Body of pancreas (tissue), 4 donors: ENCODE measurements around the gene SPCS2.

ENCODE experiments used
- POLR2A ChIP-seq, 3 donors: fragments of 450-650 bp; IDR thresholded peaks; one replicate each; pipeline ENCODE4 v1.6.1; 2016; ENCODE audit warnings: antibody characterized with exemption in 3 of 3, mild to moderate bottlenecking in 2 of 3
- TF ChIP-seq, protein P1 (sequence below), 7 experiments: fragments of 450-650 bp in 4 of 7; fragments of 200-600 bp in 3 of 7; sonication (generic) in 3 of 7; IDR thresholded peaks; one replicate each; pipeline ENCODE4 v1.5.1; 2016 to 2019; ENCODE audit warnings: antibody characterized with exemption in 7 of 7

GRCh38 chr11:74988541-74989259, 39.6 kb downstream of the SPCS2 start, which contains the start of gene NEU3:
- TF ChIP-seq, protein P1, sequence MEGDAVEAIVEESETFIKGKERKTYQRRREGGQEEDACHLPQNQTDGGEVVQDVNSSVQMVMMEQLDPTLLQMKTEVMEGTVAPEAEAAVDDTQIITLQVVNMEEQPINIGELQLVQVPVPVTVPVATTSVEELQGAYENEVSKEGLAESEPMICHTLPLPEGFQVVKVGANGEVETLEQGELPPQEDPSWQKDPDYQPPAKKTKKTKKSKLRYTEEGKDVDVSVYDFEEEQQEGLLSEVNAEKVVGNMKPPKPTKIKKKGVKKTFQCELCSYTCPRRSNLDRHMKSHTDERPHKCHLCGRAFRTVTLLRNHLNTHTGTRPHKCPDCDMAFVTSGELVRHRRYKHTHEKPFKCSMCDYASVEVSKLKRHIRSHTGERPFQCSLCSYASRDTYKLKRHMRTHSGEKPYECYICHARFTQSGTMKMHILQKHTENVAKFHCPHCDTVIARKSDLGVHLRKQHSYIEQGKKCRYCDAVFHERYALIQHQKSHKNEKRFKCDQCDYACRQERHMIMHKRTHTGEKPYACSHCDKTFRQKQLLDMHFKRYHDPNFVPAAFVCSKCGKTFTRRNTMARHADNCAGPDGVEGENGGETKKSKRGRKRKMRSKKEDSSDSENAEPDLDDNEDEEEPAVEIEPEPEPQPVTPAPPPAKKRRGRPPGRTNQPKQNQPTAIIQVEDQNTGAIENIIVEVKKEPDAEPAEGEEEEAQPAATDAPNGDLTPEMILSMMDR (IDR thresholded peaks at IDR 0.05): no peak
- peak in 2 of 3 donors; percentile 56 to 59 for TF ChIP-seq POLR2A (IDR thresholded peaks at IDR 0.05)
